HEK293T (cell line): ENCODE data around the gene CAPN12.

ENCODE experiments used
- ARNT ChIP-seq: fragments of 450-650 bp; IDR thresholded peaks from 2 replicates; pipeline ENCODE4 v1.6.1; 2017; ENCODE audit warnings: mild to moderate bottlenecking
- BHLHE40 ChIP-seq: fragments of 450-650 bp; IDR thresholded peaks from 2 replicates; pipeline ENCODE4 v1.6.1; 2016; ENCODE audit warnings: mild to moderate bottlenecking, moderate library complexity, borderline replicate concordance
- CTBP1 ChIP-seq: fragments of 450-650 bp; IDR thresholded peaks from 2 replicates; pipeline ENCODE4 v1.6.1; 2016; ENCODE audit warnings: borderline replicate concordance
- ELF4 ChIP-seq: fragments of 450-650 bp; IDR thresholded peaks from 2 replicates; pipeline ENCODE4 v1.6.1; 2017; ENCODE audit warnings: antibody characterized with exemption
- FOXA1 ChIP-seq: fragments of 450-650 bp; IDR thresholded peaks from 2 replicates; pipeline ENCODE4 v1.6.1; 2016; ENCODE audit warnings: mild to moderate bottlenecking
- FOXM1 ChIP-seq: fragments of 450-650 bp; IDR thresholded peaks from 2 replicates; pipeline ENCODE4 v1.6.1; 2017; ENCODE audit warnings: mild to moderate bottlenecking, borderline replicate concordance
- HDGF ChIP-seq: fragments of 450-650 bp; IDR thresholded peaks from 2 replicates; pipeline ENCODE4 v1.6.1; 2017; ENCODE audit warnings: antibody characterized with exemption, borderline replicate concordance
- NFRKB ChIP-seq: fragments of 450-650 bp; IDR thresholded peaks from 2 replicates; pipeline ENCODE4 v1.6.1; 2016; ENCODE audit warnings: mild to moderate bottlenecking, moderate library complexity
- SP1 ChIP-seq: fragments of 450-650 bp; IDR thresholded peaks from 2 replicates; pipeline ENCODE4 v1.6.1; 2017
- TARDBP ChIP-seq: fragments of 450-650 bp; IDR thresholded peaks from 2 replicates; pipeline ENCODE4 v1.6.1; 2016

GRCh38 chr19:38725469-38726283 is 18.6 kb downstream of the CAPN12 start:
- TF ChIP-seq CTBP1 (no peak), HDGF (no peak), ELF4 (no peak), BHLHE40 (no peak), SP1 (no peak), FOXA1 (no peak), TARDBP (no peak), FOXM1 (no peak), ARNT (no peak), NFRKB (no peak)
